Glomerular endothelial cell (primary cell): ENCODE measurements around the gene FTCD. TPM values are rescaled to one million over a fixed set of nuclear protein-coding genes. Genes with fewer than 3 reads are reported as not detected.
"Not testable (repeated sequence)": the region's sequence is repeated elsewhere in the genome, so short reads cannot be mapped to it uniquely, and the experiment has no call there.

Experiments
- DNase-seq: peaks from one replicate; pipeline ENCODE4 v3.0.0-alpha.2; 2011; ENCODE audit warnings: low read depth, low spot score; ENCODE audit errors: extremely low read depth
- total RNA-seq: library from RNA; depleted of rRNA; stranded (reverse); fragments of >200 nt; gene quantifications from 2 replicates; pipeline ENCODE4 v1.2.3, GENCODE V29; 2015

FTCD gene
- total RNA-seq, 1 donor from 2014 or later, result 0.64 TPM

- no peak for DNase-seq
These were observed 33.1 kb upstream of the FTCD start for GRCh38 chr21:46188226-46189212.

- DNase-seq, result no peak
These were observed 32.4 kb upstream of the FTCD start for GRCh38 chr21:46187814-46188213.

GRCh38 chr21:46187261-46187660 lies 31.9 kb upstream of the FTCD start:
- no peak for DNase-seq

- DNase-seq, result no peak
These were observed 30.3 kb upstream of the FTCD start for GRCh38 chr21:46185716-46186115.

GRCh38 chr21:46184625-46185555 lies 29.5 kb upstream of the FTCD start:
- DNase-seq, result no peak

GRCh38 chr21:46183910-46184624 lies 28.7 kb upstream of the FTCD start, which contains the start of gene SPATC1L:
Gene SPATC1L (minus strand): TSS chr21:46184459. CDS start chr21:46182816, 1,643 bp downstream.
- DNase-seq, result no peak

GRCh38 chr21:46183337-46183909 lies 28.0 kb upstream of the FTCD start:
- not testable (repeated sequence) for DNase-seq

GRCh38 chr21:46182548-46183336 lies 27.4 kb upstream of the FTCD start:
- DNase-seq, result no peak

GRCh38 chr21:46181953-46182547 lies 26.7 kb upstream of the FTCD start:
- DNase-seq, result no peak

- no peak for DNase-seq
These were observed 26.1 kb upstream of the FTCD start for GRCh38 chr21:46181436-46181835.

- DNase-seq, result no peak
These were observed 25.5 kb upstream of the FTCD start for GRCh38 chr21:46180778-46181391.

- no peak for DNase-seq
These were observed 24.8 kb upstream of the FTCD start for GRCh38 chr21:46180079-46180722.

GRCh38 chr21:46179708-46180078 lies 24.3 kb upstream of the FTCD start:
- DNase-seq, result no peak

- DNase-seq, result no peak
These were observed 23.6 kb upstream of the FTCD start for GRCh38 chr21:46178961-46179360.

- DNase-seq, result not testable (repeated sequence)
These were observed 21.2 kb upstream of the FTCD start for GRCh38 chr21:46176443-46177129.

- no peak for DNase-seq
These were observed 18.2 kb upstream of the FTCD start for GRCh38 chr21:46173573-46173972.

GRCh38 chr21:46172863-46173528 lies 17.6 kb upstream of the FTCD start:
- DNase-seq, result no peak
